Keratinocyte (primary cell): Measurements from ENCODE around the gene TUSC7. TPM values are rescaled to one million over a fixed set of nuclear protein-coding genes. Genes with fewer than 3 reads are reported as not detected.

Experiments used
- DNase-seq: peaks from one replicate; pipeline ENCODE4 v3.0.0-alpha.2; 2011; ENCODE audit warnings: low read depth, missing footprints, low spot score
- FAIRE-seq: peaks from 2 replicates; lab custom pipeline; 2011; peaks lifted over from hg19 to GRCh38; lab: Jason Lieb, UNC
- H2AFZ ChIP-seq: 2 replicates; pipeline ENCODE4 v1.6.0; 2012; ENCODE audit warnings: low read length, control low read depth, inconsistent platforms; ENCODE audit not compliant: control insufficient read depth
- H3K27ac ChIP-seq: 2 replicates; pipeline ENCODE4 v1.5.1; 2011; ENCODE audit warnings: low read length; ENCODE audit not compliant: control insufficient read depth, insufficient read depth
- H3K27me3 ChIP-seq: 3 replicates; pipeline ENCODE4 v1.6.0; 2011; ENCODE audit warnings: low read length; ENCODE audit not compliant: control insufficient read depth, insufficient read depth; ENCODE audit errors: extremely low read depth
- H3K36me3 ChIP-seq, 2 experiments: 2 replicates in 1 of 2; 3 replicates in 1 of 2; pipeline ENCODE4 v1.5.1; 2011; ENCODE audit warnings: low read length in 2 of 2, mild to moderate bottlenecking in 1 of 2; ENCODE audit not compliant: control insufficient read depth in 2 of 2, insufficient read depth in 2 of 2; ENCODE audit errors: extremely low read depth in 1 of 2
- H3K4me1 ChIP-seq: 3 replicates; pipeline ENCODE4 v1.5.1; 2011; ENCODE audit warnings: low read length; ENCODE audit not compliant: control insufficient read depth, insufficient read depth; ENCODE audit errors: extremely low read depth
- H3K4me2 ChIP-seq: 3 replicates; pipeline ENCODE4 v1.6.0; 2011; ENCODE audit warnings: low read depth, low read length; ENCODE audit not compliant: control insufficient read depth, insufficient read depth; ENCODE audit errors: extremely low read depth
- H3K4me3 ChIP-seq, 3 experiments: fragments of 200-600 bp in 1 of 3; sonication (generic) in 1 of 3; 2 replicates in 2 of 3; 3 replicates in 1 of 3; pipeline ENCODE4 v1.5.1; 2011 to 2016; ENCODE audit warnings: low read length in 3 of 3, mild to moderate bottlenecking in 3 of 3, control low read depth in 2 of 3, inconsistent platforms in 1 of 3, low read depth in 1 of 3, mixed read lengths in 1 of 3, mixed run types in 1 of 3, moderate library complexity in 1 of 3; ENCODE audit not compliant: control insufficient read depth in 2 of 3, insufficient read depth in 2 of 3; ENCODE audit errors: extremely low read depth in 1 of 3
- H3K79me2 ChIP-seq: 2 replicates; pipeline ENCODE4 v1.6.0; 2012; ENCODE audit warnings: low read length; ENCODE audit not compliant: control insufficient read depth, insufficient read depth
- H3K9ac ChIP-seq: 3 replicates; pipeline ENCODE4 v1.6.0; 2011; ENCODE audit warnings: low read length; ENCODE audit not compliant: control insufficient read depth, insufficient read depth; ENCODE audit errors: extremely low read depth
- H3K9me1 ChIP-seq: 3 replicates; pipeline ENCODE4 v1.6.0; 2011; ENCODE audit warnings: low read length; ENCODE audit not compliant: control insufficient read depth, insufficient read depth; ENCODE audit errors: extremely low read depth
- H3K9me3 ChIP-seq: 2 replicates; pipeline ENCODE4 v1.5.1; 2012; ENCODE audit warnings: low read depth, low read length; ENCODE audit not compliant: control insufficient read depth
- H4K20me1 ChIP-seq: 3 replicates; pipeline ENCODE4 v1.6.0; 2011; ENCODE audit warnings: low read length; ENCODE audit not compliant: control insufficient read depth, insufficient read depth; ENCODE audit errors: extremely low read depth
- EZH2 ChIP-seq: IDR thresholded peaks from one replicate; pipeline ENCODE4 v1.6.1; 2012; ENCODE audit warnings: inconsistent platforms, mild to moderate bottlenecking, low read length, moderate library complexity
- dilution Hi-C: fragments of 300-500 bp; cut with MboI; formaldehyde crosslinking; loops from one replicate; pipeline ENCODE4 v1.7.0; 2020; ENCODE audit warnings: low sequenced_read_pairs; ENCODE audit not compliant: extremely low pct_ligation_motif_present
- polyA plus RNA-seq, 5 experiments: library from polyadenylated mRNA; depleted of rRNA in 3 of 5; stranded (reverse) in 3 of 5; stranded (forward) in 1 of 5; unstranded in 1 of 5; fragments of >200 nt; gene quantifications; 1 replicate in 1 of 5; 2 replicates in 3 of 5; 3 replicates in 1 of 5; pipeline versions ENCODE4 v1.2.1 to v1.2.3, GENCODE V29; 2011 to 2012; ENCODE audit warnings: missing spikeins in 2 of 5, low read depth in 1 of 5, low replicate concordance in 1 of 5
- TF ChIP-seq, protein P1 (sequence below), 3 experiments: IDR thresholded peaks in 1 of 3; conservative IDR thresholded peaks in 1 of 3; optimal IDR thresholded peaks in 1 of 3; 2 replicates in 2 of 3; 3 replicates in 1 of 3; pipeline versions ENCODE3 to v1.5.1; 2011; ENCODE audit warnings: low read length in 3 of 3, mild to moderate bottlenecking in 3 of 3, moderate library complexity in 2 of 3, control low read depth in 1 of 3, inconsistent platforms in 1 of 3; ENCODE audit not compliant: insufficient read depth in 2 of 3; ENCODE audit errors: extremely low read depth in 1 of 3

Gene TUSC7
- polyA plus RNA-seq, 1 donor (not counting 4 experiments of a cell fraction or from before 2014, with no cell fraction given): not detected

DNA sequence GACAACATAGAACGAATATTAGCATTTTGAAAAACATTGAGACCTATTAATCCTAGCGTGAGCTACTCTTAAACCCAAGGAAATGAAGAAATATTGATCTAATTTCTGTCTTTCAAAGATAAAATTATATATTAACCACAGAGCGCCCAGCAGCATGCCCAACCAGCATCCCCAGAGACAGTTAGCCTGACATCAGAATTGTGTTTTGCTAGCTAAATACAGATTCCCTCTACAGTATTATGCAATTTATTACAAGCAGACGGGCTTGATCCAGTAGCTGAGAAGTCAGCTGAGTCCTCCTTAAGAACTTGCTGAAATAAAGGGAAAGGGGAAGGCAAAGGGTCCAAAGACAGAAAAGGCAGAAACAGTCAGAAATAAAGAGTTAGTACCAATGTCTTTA is 7.2 kb upstream of the TUSC7 start:
- H3K4me3 ChIP-seq: no peak overlapping the region
- no peak overlapping the region for H2AFZ ChIP-seq
- H3K27ac ChIP-seq: no peak overlapping the region
- H3K4me1 ChIP-seq: no peaks in the 10 kb centered on the region
- no peaks in the 10 kb centered on the region for H4K20me1 ChIP-seq
- dilution Hi-C loops: no loop called here
- no peaks in the 10 kb centered on the region for H3K79me2 ChIP-seq
- no peak for DNase-seq
- no peaks in the 10 kb centered on the region for H3K36me3 ChIP-seq
- H3K9ac ChIP-seq: no peak overlapping the region
- H3K9me1 ChIP-seq: no peaks in the 10 kb centered on the region
- H3K27me3 ChIP-seq: no peaks in the 10 kb centered on the region
- no peak overlapping the region for H3K4me2 ChIP-seq
- TF ChIP-seq EZH2: no peak
- TF ChIP-seq, protein P1, sequence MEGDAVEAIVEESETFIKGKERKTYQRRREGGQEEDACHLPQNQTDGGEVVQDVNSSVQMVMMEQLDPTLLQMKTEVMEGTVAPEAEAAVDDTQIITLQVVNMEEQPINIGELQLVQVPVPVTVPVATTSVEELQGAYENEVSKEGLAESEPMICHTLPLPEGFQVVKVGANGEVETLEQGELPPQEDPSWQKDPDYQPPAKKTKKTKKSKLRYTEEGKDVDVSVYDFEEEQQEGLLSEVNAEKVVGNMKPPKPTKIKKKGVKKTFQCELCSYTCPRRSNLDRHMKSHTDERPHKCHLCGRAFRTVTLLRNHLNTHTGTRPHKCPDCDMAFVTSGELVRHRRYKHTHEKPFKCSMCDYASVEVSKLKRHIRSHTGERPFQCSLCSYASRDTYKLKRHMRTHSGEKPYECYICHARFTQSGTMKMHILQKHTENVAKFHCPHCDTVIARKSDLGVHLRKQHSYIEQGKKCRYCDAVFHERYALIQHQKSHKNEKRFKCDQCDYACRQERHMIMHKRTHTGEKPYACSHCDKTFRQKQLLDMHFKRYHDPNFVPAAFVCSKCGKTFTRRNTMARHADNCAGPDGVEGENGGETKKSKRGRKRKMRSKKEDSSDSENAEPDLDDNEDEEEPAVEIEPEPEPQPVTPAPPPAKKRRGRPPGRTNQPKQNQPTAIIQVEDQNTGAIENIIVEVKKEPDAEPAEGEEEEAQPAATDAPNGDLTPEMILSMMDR (optimal IDR thresholded peaks at IDR 0.05 in 1 of 3, IDR thresholded peaks at IDR 0.05 in 1 of 3, conservative IDR thresholded peaks at IDR 0.05 in 1 of 3; ENCODE audit: extremely low read depth in 1 of 3, insufficient read depth in 2 of 3, low read length in 3 of 3): no peak
- no peak for FAIRE-seq
- no peaks in the 10 kb centered on the region for H3K9me3 ChIP-seq

DNA sequence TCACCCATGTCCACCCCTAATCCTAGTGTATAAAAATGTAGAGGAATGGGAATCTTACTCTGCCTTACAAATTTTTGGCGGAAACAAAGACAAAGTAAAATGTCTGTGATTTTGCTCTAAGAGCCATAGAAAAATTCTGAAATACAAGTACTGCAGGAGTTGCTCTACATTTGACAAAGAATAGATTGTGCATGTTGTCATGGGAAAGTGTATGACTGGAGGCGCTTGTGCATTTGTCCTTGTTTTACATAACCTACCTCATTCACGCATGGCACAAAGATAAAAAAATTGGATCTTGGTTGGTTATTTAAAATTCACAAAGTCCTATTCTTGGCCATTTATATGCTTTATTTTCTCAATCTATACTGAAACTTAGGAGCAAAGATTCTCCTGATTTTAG is 2.0 kb upstream of the TUSC7 start:
- Histone ChIP-seq H3K9me3 (no peaks in the 10 kb centered on the region), H3K27ac (no peak overlapping the region), H3K4me2 (no peak overlapping the region), H4K20me1 (no peaks in the 10 kb centered on the region), H3K4me3 (no peak overlapping the region), H3K36me3 (no peaks in the 10 kb centered on the region), H3K9me1 (no peaks in the 10 kb centered on the region), H3K4me1 (no peaks in the 10 kb centered on the region), H2AFZ (no peak overlapping the region), H3K27me3 (no peaks in the 10 kb centered on the region), H3K9ac (no peak overlapping the region), H3K79me2 (no peaks in the 10 kb centered on the region)
- TF ChIP-seq EZH2: no peak
- dilution Hi-C loops: no loop called here
- FAIRE-seq (no peak), DNase-seq (no peak)

DNA sequence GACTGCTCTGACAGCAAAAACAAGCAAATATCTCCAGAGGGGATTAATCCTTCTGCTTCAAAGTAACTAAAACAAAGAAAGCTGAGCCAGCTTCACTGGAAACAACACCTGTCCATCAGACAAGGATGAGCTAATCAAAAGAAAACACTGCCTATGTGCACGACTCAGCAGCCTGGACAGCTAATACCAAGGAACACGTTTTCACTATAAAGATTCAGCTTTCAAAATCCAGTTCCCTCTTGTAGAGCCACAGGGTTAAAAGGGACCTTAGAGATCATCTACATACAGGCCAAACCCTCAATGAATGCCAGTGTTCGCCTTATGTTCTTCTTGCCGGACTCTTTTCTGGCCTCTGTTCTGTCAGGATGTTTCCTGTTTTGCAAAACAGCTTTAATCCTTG is 6.9 kb downstream of the TUSC7 start:
- Histone ChIP-seq H4K20me1 (no peaks in the 10 kb centered on the region), H3K9me1 (no peaks in the 10 kb centered on the region), H3K9me3 (no peaks in the 10 kb centered on the region), H3K27me3 (no peaks in the 10 kb centered on the region), H3K36me3 (no peaks in the 10 kb centered on the region), H3K9ac (no peak overlapping the region), H3K4me1 (no peaks in the 10 kb centered on the region), H3K4me3 (no peak overlapping the region), H2AFZ (no peak overlapping the region), H3K4me2 (no peak overlapping the region), H3K79me2 (no peaks in the 10 kb centered on the region), H3K27ac (no peak overlapping the region)
- dilution Hi-C loops: no loop called here
- DNase-seq (no peak), FAIRE-seq (no peak)
- TF ChIP-seq, protein P1 (optimal IDR thresholded peaks at IDR 0.05 in 1 of 3, IDR thresholded peaks at IDR 0.05 in 1 of 3, conservative IDR thresholded peaks at IDR 0.05 in 1 of 3; ENCODE audit: extremely low read depth in 1 of 3, insufficient read depth in 2 of 3, low read length in 3 of 3): no peak
- TF ChIP-seq EZH2: no peak
